OCI-LY7 (cell line): ENCODE data around the gene ARHGEF10L. TPM values are rescaled to one million over a fixed set of nuclear protein-coding genes. Genes with fewer than 3 reads are reported as not detected.

Experiments used
- BruUV-seq: library from RNA; stranded (reverse); fragments of 400-500 nt; replicated peaks from 2 replicates; lab custom pipeline; 2021; lab: Mats Ljungman, UMichigan
- CTCF ChIA-PET: fragments of 300-600 bp; sonication (Branson Sonifier 250); formaldehyde crosslinking; loops from one replicate; lab custom pipeline; 2022; ENCODE audit warnings: antibody characterized with exemption; ENCODE audit not compliant: unreplicated experiment; lab: Charles Lee
- POLR2A ChIA-PET: fragments of 300-600 bp; sonication (Branson Sonifier 250); formaldehyde crosslinking; loops from one replicate; lab custom pipeline; 2022; ENCODE audit warnings: antibody characterized with exemption; lab: Charles Lee
- DNase-seq: peaks from one replicate; pipeline ENCODE4 v3.0.0-alpha.2; 2015; ENCODE audit warnings: low spot score
- H2AFZ ChIP-seq: fragments of 200-600 bp; sonication (generic), shearing (Covaris generic); 2 replicates; pipeline ENCODE4 v1.6.1; 2014; ENCODE audit warnings: mild to moderate bottlenecking, antibody characterized with exemption, low read length, moderate library complexity
- H3K27ac ChIP-seq: fragments of 200-600 bp; sonication (generic); 2 replicates; pipeline ENCODE4 v1.5.1; 2014; ENCODE audit warnings: mixed run types, low read depth, mild to moderate bottlenecking, moderate library complexity, low read length, inconsistent platforms; ENCODE audit not compliant: poor library complexity, severe bottlenecking
- H3K36me3 ChIP-seq: fragments of 200-600 bp; sonication (generic); 2 replicates; pipeline ENCODE4 v1.6.1; 2014; ENCODE audit warnings: mild to moderate bottlenecking, antibody characterized with exemption, low read length, moderate library complexity, mixed read lengths; ENCODE audit not compliant: insufficient read depth
- H3K4me1 ChIP-seq: fragments of 200-600 bp; sonication (generic); 2 replicates; pipeline ENCODE4 v1.5.1; 2014; ENCODE audit warnings: mild to moderate bottlenecking, low read length; ENCODE audit not compliant: insufficient read depth, poor library complexity, severe bottlenecking
- H3K4me2 ChIP-seq: fragments of 200-600 bp; sonication (generic); 2 replicates; pipeline ENCODE4 v1.6.1; 2014; ENCODE audit warnings: mild to moderate bottlenecking, low read length
- H3K4me3 ChIP-seq: fragments of 200-600 bp; sonication (generic); 2 replicates; pipeline ENCODE4 v1.5.1; 2014; ENCODE audit warnings: mild to moderate bottlenecking, low read depth, low read length; ENCODE audit not compliant: poor library complexity, severe bottlenecking
- H3K79me2 ChIP-seq: fragments of 200-600 bp; sonication (generic); 2 replicates; pipeline ENCODE4 v1.6.1; 2016; ENCODE audit warnings: low read depth, mild to moderate bottlenecking, low read length, moderate library complexity, mixed read lengths; ENCODE audit not compliant: insufficient read depth
- H3K9me2 ChIP-seq: fragments of 200-600 bp; sonication (generic); 2 replicates; pipeline ENCODE4 v1.6.1; 2016; ENCODE audit warnings: mild to moderate bottlenecking, low read length, mixed read lengths; ENCODE audit not compliant: insufficient read depth
- H3K9me3 ChIP-seq: fragments of 200-600 bp; sonication (generic); 2 replicates; pipeline ENCODE4 v1.6.1; 2014; ENCODE audit warnings: mild to moderate bottlenecking, mixed run types, low read length, mixed read lengths
- H4K20me1 ChIP-seq: fragments of 200-600 bp; sonication (generic); 2 replicates; pipeline ENCODE4 v1.6.1; 2014; ENCODE audit warnings: mild to moderate bottlenecking, antibody characterized with exemption, low read length, moderate library complexity, mixed read lengths; ENCODE audit not compliant: insufficient read depth
- EZH2phosphoT487 ChIP-seq: fragments of 200-600 bp; sonication (generic); IDR thresholded peaks from 2 replicates; pipeline ENCODE4 v1.6.1; 2018; ENCODE audit warnings: low read depth, borderline replicate concordance, mild to moderate bottlenecking, mixed run types, antibody characterized with exemption, low read length, moderate library complexity, mixed read lengths
- intact Hi-C: fragments of 100-400 bp; cut with micrococcal nuclease; formaldehyde crosslinking; loops from one replicate; pipeline ENCODE4 v1.10.0; 2022; ENCODE audit not compliant: unreplicated experiment
- total RNA-seq, 2 experiments: library from RNA; depleted of rRNA in 1 of 2; stranded (reverse); fragments of >200 nt in 1 of 2; shearing (Covaris generic) in 1 of 2; gene quantifications; 2 replicates each; pipeline ENCODE4 v1.2.3, GENCODE V29; 2014 to 2022
- TF ChIP-seq, protein P1 (sequence below): fragments of 200-600 bp; sonication (generic); conservative IDR thresholded peaks from 2 replicates; pipeline ENCODE4 v1.5.1; 2014; ENCODE audit warnings: mild to moderate bottlenecking, antibody characterized with exemption, low read length, moderate library complexity, mixed read lengths

ARHGEF10L gene
- total RNA-seq, 2 experiments from 2014 or later: 2.4 TPM; not detected in 1

GRCh38 chr1:17594690-17595601 is 55.4 kb downstream of the ARHGEF10L start:
- CTCF ChIA-PET: no interaction called here
- no peak for DNase-seq
- Histone ChIP-seq H3K36me3 (no peaks in the 10 kb centered on the region), H3K79me2 (no peaks in the 10 kb centered on the region), H3K27ac (no peak overlapping the region), H3K4me2 (no peak overlapping the region), H3K9me3 (no peaks in the 10 kb centered on the region), H3K4me3 (no peak overlapping the region), H2AFZ (no peak overlapping the region), H3K9me2 (no peaks in the 10 kb centered on the region), H4K20me1 (no peaks in the 10 kb centered on the region), H3K4me1 (no peaks in the 10 kb centered on the region)
- no TSS peak for BruUV-seq
- POLR2A ChIA-PET: interaction anchor here (0.6 to 0.8 kb wide), 3 partner anchors 29 to 92 kb away, joined by 3 to 4 read pairs (median 3); no protein-coding TSS in a partner anchor
- TF ChIP-seq, protein P1, sequence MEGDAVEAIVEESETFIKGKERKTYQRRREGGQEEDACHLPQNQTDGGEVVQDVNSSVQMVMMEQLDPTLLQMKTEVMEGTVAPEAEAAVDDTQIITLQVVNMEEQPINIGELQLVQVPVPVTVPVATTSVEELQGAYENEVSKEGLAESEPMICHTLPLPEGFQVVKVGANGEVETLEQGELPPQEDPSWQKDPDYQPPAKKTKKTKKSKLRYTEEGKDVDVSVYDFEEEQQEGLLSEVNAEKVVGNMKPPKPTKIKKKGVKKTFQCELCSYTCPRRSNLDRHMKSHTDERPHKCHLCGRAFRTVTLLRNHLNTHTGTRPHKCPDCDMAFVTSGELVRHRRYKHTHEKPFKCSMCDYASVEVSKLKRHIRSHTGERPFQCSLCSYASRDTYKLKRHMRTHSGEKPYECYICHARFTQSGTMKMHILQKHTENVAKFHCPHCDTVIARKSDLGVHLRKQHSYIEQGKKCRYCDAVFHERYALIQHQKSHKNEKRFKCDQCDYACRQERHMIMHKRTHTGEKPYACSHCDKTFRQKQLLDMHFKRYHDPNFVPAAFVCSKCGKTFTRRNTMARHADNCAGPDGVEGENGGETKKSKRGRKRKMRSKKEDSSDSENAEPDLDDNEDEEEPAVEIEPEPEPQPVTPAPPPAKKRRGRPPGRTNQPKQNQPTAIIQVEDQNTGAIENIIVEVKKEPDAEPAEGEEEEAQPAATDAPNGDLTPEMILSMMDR: no peak
- no peak for TF ChIP-seq EZH2phosphoT487
- intact Hi-C loops: no loop called here

DNA sequence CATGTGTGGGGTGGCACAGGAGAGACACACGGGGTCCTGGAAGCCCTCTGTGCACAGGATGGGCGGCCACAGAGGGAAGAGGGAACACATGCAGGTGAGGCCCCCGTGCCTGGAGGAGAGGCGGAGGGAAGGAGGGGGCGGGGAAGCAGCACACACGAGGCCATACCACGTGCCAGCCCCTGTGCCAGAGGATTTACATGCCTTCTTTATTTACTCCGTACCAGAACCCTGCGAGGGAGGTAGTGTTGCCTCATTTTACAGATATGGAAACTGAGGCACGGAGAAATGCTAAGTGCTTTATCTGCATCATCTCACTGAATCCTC is 56.1 kb downstream of the ARHGEF10L start:
- Histone ChIP-seq H3K27ac (no peak overlapping the region), H3K9me2 (no peaks in the 10 kb centered on the region), H3K4me1 (no peaks in the 10 kb centered on the region), H3K79me2 (no peaks in the 10 kb centered on the region), H4K20me1 (no peaks in the 10 kb centered on the region), H3K9me3 (no peaks in the 10 kb centered on the region), H3K36me3 (no peaks in the 10 kb centered on the region), H2AFZ (no peak overlapping the region), H3K4me3 (no peak overlapping the region), H3K4me2 (no peak overlapping the region)
- CTCF ChIA-PET: no interaction called here
- POLR2A ChIA-PET: interaction anchor here (0.6 kb wide), 1 partner anchor 28 kb away, joined by 3 read pairs; no protein-coding TSS in a partner anchor
- no TSS peak for BruUV-seq
- TF ChIP-seq, protein P1: no peak
- no peak for TF ChIP-seq EZH2phosphoT487
- intact Hi-C loops: no loop called here
- DNase-seq: no peak

DNA sequence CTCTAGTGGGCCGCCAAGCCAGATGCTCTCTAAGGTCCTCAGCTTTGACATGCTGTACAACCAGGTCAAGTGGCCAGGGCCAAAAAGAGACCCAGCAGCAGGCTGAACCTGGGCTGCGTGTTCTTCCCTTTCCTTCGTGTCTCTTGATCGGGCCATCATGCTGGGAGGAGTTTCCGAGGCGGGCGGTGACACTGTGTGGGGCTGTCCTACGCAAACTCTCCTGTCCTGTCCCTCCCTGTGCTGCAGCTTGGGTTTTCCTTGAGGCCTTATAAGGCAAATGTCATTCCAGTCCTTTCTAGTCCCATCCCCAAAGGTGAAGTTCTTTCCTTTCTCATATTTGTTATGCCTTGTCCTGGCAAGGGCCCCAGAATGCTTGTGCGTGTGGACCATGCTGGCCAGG is 56.7 kb downstream of the ARHGEF10L start:
- CTCF ChIA-PET: no interaction called here
- H2AFZ ChIP-seq: no peak overlapping the region
- TF ChIP-seq EZH2phosphoT487: no peak
- TF ChIP-seq, protein P1: no peak
- no peaks in the 10 kb centered on the region for H3K4me1 ChIP-seq
- POLR2A ChIA-PET: no interaction called here
- H3K79me2 ChIP-seq: no peaks in the 10 kb centered on the region
- DNase-seq: no peak
- H3K27ac ChIP-seq: no peak overlapping the region
- H3K4me3 ChIP-seq: no peak overlapping the region
- H3K4me2 ChIP-seq: no peak overlapping the region
- intact Hi-C loops: no loop called here
- BruUV-seq: no TSS peak
- no peaks in the 10 kb centered on the region for H3K36me3 ChIP-seq
- no peaks in the 10 kb centered on the region for H3K9me3 ChIP-seq
- H3K9me2 ChIP-seq: no peaks in the 10 kb centered on the region
- no peaks in the 10 kb centered on the region for H4K20me1 ChIP-seq
